A549 treated with dexamethasone at 1 μM for 4 hours (cell line): ENCODE measurements around the gene ZBTB42. TPM values are rescaled to one million over a fixed set of nuclear protein-coding genes. Genes with fewer than 3 reads are reported as not detected.

ENCODE experiments used
- total RNA-seq: library from RNA; stranded (reverse); fragments of 200-300 nt; extraction: Qiagen RNA extraction; gene quantifications from 5 replicates; pipeline ENCODE4 v1.2.3, GENCODE V29; 2022

The ZBTB42 gene
- total RNA-seq: 2.0 to 3.2 TPM (median 2.9 TPM) in 5 replicates

GRCh38 chr14:104800771-104801519 lies at the start of gene ZBTB42:
Gene ZBTB42 (plus strand): TSS chr14:104801101. CDS start chr14:104801198, 97 bp downstream.

DNA sequence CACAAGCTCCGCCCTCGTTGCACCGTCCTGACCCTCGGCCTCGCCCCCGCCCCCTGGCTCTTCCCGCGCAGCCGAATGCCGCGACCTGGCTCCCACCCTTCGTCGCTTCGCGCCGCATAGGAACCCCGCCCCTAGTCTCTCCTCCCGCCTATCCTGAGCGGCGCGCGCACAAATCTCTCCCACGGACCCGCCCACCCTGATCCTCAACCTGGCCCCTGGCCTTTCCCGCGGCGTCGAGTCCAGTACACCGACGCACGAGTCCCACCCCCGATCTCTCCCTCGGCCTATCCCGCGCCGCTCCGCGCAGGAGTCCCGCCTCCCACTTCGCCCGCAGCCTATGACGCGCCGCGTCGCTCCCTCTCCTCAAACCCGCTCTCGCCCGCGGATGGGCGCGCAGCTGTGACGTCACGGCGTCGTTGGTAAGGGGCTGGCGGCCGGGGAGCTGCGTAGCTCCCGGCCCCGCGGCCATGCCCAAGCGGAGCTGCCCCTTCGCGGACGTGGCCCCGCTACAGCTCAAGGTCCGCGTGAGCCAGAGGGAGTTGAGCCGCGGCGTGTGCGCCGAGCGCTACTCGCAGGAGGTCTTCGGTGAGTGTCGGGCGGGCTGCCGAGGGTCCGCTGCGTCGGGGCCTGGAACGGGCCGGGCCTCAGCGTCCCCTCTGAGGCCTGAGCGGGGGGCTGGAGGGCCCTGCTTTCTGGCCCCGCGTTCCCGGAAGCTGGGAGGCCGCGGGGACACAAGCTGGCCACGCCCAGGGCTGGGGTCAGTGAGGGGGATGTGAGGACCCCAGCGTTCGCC lies 48.0 kb upstream of the ZBTB42 start, which contains the start of gene SIVA1:
Gene SIVA1 (plus strand): TSS at position 413 of the 793 bp plus-strand sequence. CDS start 55 bp downstream, at position 468.

GRCh38 chr14:104794993-104795780 lies 5.7 kb upstream of the ZBTB42 start, which contains the start of gene AKT1:
Gene AKT1 (minus strand): TSS chr14:104795748. CDS start chr14:104792643, 3,105 bp downstream.

Other genes starting within 250 kb of the ZBTB42 start
- gene C14orf180, start 221.3 kb upstream of the ZBTB42 start, total RNA-seq: not detected in 5 replicates
- gene TMEM179, start 196.3 kb upstream of the ZBTB42 start, total RNA-seq: 0.07 to 0.33 TPM (median 0.24 TPM) in 5 replicates
- 61.9 to 126 TPM (median 116 TPM) in 5 replicates for gene INF2, start 111.5 kb upstream of the ZBTB42 start, total RNA-seq
- gene ADSS1, start 76.9 kb upstream of the ZBTB42 start, total RNA-seq: 5.1 to 6.7 TPM (median 5.5 TPM) in 5 replicates
- gene SIVA1, start 48.0 kb upstream of the ZBTB42 start, total RNA-seq: 126 to 174 TPM (median 153 TPM) in 5 replicates
- gene AKT1, start 5.4 kb upstream of the ZBTB42 start, total RNA-seq: 74.0 to 112 TPM (median 105 TPM) in 5 replicates
- 13.7 to 29.4 TPM (median 25.8 TPM) in 5 replicates for gene CEP170B, start 64.2 kb downstream of the ZBTB42 start, total RNA-seq
- gene PLD4, start 123.8 kb downstream of the ZBTB42 start, total RNA-seq: 0.02 to 0.23 TPM in 2 of 5 replicates, not detected in the others
- gene AHNAK2, start 177.3 kb downstream of the ZBTB42 start, total RNA-seq: 200 to 252 TPM (median 220 TPM) in 5 replicates
- 14.3 to 17.6 TPM (median 15.2 TPM) in 5 replicates for gene CLBA1, start 184.7 kb downstream of the ZBTB42 start, total RNA-seq
- gene CDCA4, start 220.0 kb downstream of the ZBTB42 start, total RNA-seq: 40.3 to 44.6 TPM (median 42.2 TPM) in 5 replicates